ENCODE results near the gene HYAL3.

The HYAL3 gene

DNA sequence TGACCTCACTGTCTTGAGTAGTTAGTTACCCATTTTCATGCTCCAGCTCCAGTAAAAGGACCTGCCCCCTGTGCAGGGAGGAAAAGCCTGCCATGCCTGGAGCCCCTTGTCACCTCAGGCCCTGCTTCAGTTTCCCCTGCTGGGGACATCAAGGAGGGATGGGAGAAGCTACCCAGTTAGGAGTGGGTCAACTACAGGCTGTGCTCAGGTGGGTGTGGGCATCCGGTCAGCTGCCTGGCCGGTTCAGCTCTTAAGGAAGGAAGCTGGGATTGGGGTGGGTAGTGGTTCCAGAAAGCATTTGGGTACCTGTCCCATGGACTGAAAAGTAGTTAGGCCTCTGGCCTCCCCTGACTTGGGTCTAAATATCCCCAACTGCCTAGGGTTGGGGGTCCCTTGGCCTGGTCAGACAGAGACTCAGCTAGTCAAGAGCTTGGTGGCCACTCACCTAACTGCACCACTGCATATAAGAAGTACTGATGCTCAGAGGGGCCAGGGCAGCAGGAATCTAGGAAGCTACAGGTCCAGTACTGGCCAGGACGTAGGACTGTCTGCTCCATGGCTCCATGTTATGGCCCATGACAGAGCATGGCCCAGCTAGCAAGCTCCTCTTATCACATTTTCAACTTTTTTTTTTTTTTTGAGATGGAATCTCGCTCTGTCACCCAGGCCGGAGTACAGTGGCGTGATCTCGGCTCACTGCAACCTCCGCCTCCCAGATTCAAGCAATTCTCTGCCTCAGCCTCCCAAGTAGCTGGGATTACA, 19.8 kb downstream of the HYAL3 start:
- TF ChIP-seq, protein P1, sequence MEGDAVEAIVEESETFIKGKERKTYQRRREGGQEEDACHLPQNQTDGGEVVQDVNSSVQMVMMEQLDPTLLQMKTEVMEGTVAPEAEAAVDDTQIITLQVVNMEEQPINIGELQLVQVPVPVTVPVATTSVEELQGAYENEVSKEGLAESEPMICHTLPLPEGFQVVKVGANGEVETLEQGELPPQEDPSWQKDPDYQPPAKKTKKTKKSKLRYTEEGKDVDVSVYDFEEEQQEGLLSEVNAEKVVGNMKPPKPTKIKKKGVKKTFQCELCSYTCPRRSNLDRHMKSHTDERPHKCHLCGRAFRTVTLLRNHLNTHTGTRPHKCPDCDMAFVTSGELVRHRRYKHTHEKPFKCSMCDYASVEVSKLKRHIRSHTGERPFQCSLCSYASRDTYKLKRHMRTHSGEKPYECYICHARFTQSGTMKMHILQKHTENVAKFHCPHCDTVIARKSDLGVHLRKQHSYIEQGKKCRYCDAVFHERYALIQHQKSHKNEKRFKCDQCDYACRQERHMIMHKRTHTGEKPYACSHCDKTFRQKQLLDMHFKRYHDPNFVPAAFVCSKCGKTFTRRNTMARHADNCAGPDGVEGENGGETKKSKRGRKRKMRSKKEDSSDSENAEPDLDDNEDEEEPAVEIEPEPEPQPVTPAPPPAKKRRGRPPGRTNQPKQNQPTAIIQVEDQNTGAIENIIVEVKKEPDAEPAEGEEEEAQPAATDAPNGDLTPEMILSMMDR (IDR thresholded peaks at IDR 0.05; ENCODE audit: low read depth, low read length) = no peak
- no peak for DNase-seq (ENCODE audit: extremely low read depth, low read depth)

DNA sequence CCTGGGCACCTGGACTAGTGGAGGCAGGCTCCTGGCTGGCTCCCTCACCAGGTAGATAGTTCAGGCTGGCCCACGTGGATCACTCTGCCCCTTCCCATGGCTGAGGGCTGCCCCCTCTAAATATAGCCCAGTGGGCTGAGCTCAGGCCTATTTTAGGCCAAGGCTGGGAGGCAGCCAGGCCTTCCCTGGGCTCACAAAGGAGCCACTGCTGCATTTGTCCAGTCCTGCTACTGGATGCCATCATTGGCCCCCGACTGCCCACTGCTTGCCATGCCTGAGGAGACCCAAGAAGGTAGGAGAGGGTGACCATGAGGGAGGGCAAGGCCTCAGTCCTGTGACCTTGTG, 20.4 kb downstream of the HYAL3 start, which contains the start of gene LSMEM2:
Gene LSMEM2 (plus strand): TSS at position 208 of the 345 bp plus-strand sequence. CDS start 27 bp downstream, at position 235.
- no peak for DNase-seq (ENCODE audit: extremely low read depth, low read depth)
- TF ChIP-seq, protein P1 (IDR thresholded peaks at IDR 0.05; ENCODE audit: low read depth, low read length) = no peak

DNA sequence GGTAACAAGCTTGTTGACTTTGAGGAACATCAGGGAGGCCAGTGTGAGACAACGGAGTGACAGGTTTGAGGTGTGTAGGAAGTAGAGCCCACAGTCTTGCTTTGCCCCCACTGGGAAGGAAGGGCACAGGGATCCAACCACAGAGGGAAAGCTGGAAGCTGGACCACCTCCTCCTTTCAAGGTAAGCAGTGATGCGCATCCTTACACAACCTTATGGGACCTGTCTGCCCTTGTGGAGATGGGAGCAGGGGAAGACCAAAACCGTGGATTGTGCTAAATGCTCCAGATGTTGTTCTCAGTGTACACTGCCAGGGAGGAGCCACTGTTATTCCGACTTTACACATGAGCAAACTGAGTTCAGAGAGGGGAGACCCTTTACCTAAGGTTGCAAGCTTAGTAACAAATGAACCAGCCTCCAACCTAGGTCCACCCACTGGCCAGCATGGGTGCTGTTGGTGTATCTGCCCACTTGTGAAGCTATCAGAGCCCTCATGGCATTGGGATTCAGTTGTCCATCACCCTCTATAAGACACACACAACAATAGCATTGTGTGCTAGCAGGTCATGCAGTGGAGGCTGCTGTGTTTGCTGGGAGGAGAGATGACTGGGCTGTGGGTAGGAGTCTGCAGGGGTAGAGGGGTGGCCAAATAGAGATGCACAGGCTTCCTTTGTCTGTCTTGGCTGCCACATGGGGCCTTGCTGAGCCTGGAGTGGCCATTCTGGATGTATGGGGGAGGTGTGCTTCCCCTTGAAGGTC, 20.9 kb downstream of the HYAL3 start:
- TF ChIP-seq, protein P1 (IDR thresholded peaks at IDR 0.05; ENCODE audit: low read depth, low read length) = no peak

DNA sequence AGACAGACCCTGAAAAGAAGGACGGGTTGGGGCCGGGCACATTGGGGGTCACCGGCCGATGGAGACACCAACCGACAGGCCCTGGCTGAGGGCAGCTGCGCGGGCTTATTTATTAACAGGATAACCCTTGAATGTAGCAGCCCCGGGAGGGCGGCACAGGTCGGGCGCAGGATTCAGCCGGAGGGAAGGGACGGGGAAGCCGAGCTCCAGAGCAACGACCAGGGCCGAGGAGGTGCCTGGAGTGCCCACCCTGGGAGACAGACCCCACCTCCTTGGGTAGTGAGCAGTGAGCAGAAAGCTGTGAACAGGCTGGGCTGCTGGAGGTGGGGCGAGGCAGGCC, 22.5 kb downstream of the HYAL3 start:
- no peak for DNase-seq (ENCODE audit: extremely low read depth, low read depth)
- TF ChIP-seq, protein P1 (IDR thresholded peaks at IDR 0.05; ENCODE audit: low read depth, low read length) = no peak

More for the DNA sequence above, 20.9 kb downstream of the HYAL3 start:
- no peak for DNase-seq (ENCODE audit: extremely low read depth, low read depth)

DNA sequence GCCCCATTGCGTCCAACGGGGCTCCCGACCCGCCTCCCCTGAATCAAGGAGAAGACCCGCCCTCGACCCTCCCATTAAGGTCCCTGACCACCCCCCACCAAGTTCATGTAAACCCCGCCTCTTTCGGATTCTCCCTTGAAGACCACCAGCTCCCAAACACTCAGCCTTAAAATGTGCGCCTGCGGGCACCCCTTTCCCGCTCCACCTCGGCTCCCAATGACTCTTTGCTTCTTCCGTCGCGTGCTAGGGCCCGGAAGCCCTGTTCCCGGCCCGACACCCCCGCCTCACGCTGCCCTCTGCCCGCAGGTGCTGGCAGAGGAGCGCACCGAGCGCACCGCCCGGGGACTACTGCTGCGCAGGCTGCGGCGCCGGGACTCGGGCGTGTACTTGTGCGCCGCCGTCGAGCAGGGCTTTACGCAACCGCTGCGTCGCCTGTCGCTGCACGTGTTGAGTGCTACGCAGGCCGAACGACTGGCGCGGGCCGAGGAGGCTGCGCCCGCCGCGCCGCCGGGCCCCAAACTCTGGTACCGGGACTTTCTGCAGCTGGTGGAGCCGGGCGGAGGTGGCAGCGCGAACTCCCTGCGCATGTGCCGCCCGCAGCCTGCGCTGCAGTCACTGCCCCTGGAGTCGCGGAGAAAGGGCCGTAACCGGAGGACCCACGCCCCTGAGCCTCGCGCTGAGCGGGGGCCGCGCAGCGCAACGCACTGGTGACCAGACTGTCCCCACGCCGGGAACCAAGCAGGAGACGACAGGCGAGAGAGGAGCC, 23.0 kb downstream of the HYAL3 start:
- TF ChIP-seq, protein P1 (IDR thresholded peaks at IDR 0.05; ENCODE audit: low read depth, low read length) = no peak
- no peak for DNase-seq (ENCODE audit: extremely low read depth, low read depth)

DNA sequence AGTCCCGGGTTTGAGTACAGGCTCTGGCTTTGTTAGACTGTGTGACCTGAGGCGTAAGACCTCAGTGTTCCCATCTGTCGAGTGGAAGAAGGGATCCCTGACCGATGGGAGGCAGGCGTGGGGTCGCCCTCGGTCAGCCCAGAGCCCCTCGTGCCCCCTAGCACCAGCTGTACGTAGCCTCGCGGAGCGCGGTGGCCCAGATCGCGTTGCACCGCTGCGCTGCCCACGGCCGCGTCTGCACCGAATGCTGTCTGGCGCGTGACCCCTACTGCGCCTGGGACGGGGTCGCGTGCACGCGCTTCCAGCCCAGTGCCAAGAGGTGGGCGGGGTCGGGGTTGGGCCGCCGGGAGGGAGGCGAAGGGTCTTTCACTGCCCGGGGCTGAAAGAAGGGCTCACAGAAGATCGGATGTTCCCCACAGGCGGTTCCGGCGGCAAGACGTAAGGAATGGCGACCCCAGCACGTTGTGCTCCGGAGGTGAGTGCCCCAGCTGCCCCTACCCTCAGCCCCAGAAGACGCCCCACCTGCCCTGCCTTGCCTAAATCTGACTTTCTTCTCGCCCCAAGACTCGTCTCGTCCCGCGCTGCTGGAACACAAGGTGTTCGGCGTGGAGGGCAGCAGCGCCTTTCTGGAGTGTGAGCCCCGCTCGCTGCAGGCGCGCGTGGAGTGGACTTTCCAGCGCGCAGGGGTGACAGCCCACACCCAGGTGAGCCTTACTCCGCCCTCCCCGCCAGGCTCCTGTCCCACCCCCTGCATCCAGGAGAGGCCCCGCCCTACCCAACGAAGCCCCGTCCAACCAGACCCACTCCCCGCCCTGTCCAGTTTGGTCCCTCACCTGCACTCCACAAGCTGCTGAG, 23.8 kb downstream of the HYAL3 start:
- no peak for DNase-seq (ENCODE audit: extremely low read depth, low read depth)
- TF ChIP-seq, protein P1 (IDR thresholded peaks at IDR 0.05; ENCODE audit: low read depth, low read length) = no peak

Measured in AG09319 (cell line).